Activated CD4-positive, alpha-beta T cell treated with anti-CD3 and anti-CD28 coated beads, Interleukin-2, amount 50 U/mL, for 24 hours (primary cell): ENCODE results near the gene PRR35.

Experiments used
- DNase-seq, 2 donors: peaks; one replicate each; pipeline ENCODE4 v3.0.0-alpha.2; 2020; ENCODE audit warnings: low read depth in 1 of 2, low spot score in 1 of 2

Gene PRR35

DNA sequence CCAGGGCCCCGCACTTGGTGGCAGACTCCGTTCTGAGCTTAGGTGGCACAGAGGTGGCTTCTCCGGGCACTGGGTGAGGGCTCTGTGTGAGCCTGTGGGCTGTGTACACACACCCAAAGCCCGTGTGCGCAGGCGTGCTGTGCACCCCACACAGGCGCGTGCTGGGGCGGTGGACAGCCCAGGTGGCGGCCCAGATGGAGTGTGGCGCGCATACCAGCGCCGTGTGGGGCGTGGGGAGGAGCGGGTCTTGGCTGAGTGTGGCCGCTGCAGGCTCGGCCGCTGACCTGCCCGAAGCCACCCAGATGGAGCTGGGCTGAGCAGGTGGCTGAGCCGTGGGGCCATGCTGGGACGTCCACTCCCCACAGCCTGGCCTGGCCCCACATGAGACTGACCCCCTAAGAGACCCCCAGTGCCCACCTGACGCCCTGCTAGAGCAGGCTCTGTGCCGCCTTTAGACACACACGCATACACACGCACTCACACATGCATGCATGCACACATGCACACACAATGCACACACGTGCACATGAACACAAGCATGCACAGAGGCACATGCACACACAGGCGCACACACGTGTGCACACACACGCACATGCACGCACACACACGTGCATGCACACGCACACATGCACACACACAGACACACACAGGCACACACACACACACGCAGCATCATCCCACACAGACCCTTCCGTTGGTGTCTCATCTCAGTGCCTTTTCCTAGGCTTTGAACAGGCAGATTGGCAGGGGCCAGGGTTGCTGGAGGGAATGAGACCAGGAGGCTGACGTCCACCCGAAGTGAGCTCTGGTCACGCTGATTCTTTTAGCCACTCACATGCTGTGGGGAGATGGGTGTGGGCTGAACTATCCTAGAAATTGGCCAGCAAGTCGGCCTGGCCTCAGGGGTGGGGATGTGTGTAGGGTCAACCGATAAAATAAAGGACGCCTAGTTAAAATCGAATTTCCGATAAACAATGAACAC lies 2.1 kb downstream of the PRR35 start:
- no peak for DNase-seq

DNA sequence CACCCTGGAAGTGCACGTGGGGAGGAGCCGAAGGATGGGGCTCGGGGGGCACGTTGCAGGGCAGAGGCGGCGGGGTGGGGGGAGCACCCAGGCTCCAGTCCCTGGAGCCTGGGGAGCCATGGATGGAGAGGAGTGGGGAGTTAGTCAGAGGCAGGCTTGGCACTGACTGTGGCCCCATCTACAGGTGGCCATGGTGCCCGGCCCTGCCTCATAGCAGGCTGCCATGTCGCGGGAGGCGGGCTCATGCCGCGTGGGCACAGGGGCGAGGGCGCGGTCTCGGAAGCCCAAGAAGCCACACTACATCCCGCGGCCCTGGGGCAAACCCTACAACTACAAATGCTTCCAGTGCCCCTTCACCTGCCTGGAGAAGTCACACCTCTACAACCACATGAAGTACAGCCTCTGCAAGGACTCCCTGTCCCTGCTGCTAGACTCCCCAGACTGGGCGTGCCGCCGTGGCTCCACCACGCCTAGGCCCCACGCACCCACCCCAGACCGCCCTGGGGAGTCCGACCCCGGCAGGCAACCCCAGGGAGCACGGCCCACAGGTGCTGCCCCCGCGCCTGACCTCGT lies 3.0 kb downstream of the PRR35 start:
- no peak for DNase-seq

GRCh38 chr16:564690-565418 lies 4.7 kb downstream of the PRR35 start:
- no peak for DNase-seq

DNA sequence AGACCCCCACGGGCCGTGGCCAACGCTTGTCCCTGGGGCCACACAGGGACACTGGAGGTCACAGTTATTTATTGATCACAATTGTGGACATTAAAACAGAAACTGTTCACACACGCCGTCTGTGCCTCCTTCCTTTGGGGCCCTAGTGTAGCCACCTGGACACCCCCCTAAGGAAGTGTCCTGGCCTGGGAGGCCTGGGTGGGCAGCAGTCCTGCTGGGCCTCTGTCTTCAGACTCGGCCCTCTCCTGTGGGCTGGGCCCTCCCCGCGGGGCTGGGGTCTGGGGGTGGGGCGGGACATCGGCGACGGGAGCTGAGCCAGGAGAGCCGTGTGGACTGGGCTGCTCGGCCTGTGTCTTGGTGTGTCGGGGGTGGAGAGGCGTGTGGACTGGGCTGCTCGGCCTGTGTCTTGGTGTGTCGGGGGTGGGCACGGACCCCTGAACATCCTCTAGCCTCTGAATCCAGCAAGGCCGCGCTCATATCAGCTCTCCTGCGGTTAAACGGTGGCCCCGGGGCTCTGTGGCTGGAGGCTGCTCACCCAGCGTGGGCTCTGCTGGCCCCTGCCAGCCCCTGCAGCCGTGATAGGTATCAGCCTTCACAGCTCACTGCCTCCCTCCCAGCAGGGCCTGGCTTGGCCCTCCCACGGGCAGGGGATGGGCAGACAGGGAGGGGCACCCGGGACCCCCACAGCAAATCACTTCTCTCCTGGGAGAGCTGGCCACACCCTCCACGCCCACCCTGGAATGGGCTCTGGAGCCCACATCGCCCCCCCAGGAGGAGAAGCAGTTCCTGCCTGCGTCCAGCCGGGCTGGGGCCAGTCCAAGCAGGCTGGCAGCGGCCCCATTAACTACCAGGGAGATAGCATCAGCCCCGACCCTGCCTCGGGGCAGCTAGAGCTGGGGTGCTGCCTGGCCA lies 5.5 kb downstream of the PRR35 start:
- DNase-seq, result no peak

DNA sequence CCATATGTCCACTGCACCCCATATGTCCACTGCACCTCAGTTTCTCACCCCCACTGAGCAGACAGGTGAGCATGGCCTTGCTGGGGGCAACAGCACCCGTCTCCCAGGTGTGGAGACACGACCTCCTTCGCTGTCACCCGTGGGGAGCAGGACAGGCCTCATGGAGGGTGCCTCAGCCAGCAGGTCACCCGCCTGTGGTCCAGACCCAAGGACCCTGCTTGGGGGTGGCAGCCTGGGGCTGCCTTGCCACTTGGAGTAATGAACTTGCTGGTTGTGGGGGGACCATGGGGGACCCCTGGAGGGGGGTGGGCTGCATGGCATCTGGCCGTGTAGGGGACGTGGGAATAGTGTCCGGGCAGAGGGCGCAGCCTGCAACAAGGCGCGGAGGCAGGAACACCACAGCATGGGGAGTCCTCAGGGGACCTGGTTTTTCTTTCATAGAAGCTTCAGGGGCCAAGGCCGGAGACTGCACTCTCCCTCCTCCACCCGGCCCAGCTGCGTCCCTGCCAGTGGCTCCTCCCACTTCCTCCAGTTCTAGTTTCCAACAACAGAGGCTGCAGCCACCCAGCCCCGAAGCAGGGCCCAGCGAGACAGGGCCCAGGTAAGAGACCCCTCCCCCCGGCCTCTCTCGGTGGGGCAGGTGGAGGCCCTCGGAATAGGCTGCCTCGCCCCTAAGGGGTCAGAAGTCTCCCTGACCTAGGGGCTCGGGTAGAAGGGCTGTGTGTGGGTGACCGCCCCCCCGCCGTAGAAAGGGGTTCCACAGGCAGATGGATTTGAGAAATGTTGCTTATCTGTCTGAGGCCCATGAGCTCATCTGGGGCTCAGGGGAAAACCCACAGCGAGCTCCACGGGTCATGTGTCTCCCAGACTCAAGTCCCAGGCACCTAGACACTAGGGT lies 6.5 kb downstream of the PRR35 start, which contains the start of gene NHLRC4:
NHLRC4 (plus strand) TSS at position 531 of the 898 bp plus-strand sequence. CDS start 1,043 bp downstream, outside the sequence.
- DNase-seq, result peak in 1 of 2 donors; percentile 35

- no peak for DNase-seq
These were observed 7.4 kb downstream of the PRR35 start for GRCh38 chr16:567373-568256.

DNA sequence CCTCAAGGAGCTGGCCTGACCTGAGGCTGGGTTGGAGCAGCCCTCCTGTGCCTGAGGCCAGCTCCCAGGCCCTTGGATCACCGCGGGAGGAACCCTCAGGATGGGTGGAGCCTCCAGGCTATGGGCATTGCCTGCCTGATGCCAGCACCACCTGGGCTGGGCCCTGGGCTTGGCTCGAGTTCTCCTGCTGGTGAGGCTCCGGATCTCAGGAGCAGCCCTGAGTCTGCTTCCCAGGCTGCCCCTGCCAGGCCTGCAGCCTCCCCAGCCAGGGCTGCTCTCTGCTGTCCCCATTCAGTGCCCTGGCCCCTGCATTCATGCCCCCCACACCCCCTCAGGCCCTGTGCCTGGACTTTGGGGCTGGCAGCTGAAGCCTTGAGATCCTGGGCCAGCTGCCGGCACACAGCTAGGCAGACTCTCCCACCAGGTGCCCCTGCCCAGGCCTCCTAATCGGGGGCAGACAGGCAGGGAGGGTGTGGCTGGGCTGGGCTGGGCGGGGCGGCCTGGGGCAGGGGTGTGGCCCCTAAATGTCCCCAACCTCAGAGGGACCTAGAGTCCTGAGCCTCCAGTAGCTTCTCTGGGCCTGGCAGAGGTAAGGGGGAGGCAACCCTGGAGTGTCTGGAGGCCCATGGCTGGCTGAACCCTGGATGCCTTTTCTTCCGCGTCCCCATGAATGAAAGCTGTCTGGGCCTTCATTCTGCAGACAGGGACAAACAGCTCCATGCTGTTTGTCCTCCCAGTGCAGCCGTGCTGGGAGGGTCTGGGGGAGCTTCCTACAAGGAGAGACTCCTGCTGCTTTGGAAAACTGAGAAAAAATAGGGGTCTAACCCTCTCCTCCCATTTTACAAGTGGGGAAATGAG lies 8.4 kb downstream of the PRR35 start:
- DNase-seq, result no peak

DNA sequence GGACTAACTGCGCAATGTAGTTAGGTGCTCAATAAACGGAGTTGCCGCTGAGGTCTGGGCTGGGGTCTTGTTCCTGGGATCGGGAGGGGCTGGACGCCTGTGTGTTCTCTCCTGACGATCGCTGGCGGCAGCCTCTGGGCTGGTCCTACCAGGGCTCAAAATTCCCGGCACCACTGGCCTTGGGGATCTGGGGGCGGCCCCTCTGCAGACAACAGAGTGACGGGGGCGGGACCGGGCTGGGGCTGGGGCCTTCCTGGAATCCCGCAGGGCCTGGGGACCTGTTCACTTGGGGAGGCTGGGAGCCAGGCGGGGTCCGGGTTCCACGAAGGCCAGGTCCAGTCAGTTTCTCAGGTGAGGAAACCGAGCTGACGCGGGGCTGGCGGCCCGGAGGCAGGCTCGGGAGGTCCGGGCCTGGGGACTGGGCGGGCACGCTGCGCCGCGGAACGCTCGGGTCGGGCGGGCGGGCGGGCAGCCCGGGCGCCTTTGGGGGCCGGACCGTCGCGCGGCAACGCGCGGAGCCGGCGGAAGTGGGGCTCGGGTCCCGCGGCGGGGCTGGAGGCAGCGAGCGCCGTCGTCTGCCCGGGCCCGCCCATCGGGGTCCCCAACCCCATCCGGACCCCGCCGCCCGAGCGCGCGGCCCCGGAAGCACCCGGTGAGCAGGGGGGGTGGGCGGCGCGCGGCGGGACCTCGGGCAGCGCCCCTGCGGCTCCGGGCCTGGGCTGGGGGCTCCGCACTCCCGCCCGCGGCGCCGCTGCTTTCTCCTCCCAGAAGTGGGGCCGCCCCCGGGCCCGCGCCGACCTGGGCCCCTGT lies 9.5 kb downstream of the PRR35 start, which contains the start of gene PIGQ:
PIGQ (plus strand) TSS at position 524 of the 810 bp plus-strand sequence. CDS start 4,107 bp downstream, outside the sequence.
- DNase-seq, result peak; percentile 49 to 52

DNA sequence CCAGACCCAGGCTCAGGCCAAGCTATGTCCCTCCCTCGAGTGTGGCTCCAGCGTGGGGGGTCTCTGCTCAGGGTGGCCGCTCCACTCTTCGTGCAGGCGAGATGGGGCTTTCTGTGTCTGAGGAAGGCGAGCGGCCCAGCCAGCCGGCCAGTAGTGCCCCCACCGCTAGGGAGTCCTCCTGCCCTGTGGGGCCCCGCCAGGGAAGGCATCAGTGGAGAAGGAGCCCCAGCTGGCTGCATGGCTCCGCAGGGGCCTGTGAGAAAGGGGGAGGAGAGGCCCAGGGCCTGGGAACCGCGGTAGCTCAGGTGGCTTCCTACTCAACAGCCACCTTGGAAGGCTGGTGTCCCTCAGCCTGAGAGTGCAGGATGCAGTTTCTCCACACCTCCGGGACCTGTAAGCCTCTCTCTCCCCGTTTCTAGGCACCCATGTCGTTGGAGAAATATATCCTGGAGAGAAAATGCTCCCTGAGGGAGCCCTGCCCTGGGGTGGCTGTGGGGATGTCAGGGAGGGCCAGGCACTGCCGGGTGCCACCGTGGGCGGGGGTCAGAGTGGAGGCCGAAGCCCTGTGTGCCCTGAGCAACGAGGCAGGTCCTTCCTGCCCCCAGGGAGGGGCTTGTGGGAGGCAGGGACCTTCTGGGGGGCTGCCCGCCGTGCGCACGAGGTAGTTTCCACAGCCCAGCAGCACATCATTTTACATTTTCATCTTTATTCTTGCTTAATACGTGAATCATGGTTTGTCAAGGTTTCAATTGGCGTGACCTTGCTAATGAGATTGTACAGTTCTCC lies 12.9 kb downstream of the PRR35 start:
- DNase-seq, result no peak

- no peak for DNase-seq
These were observed 14.0 kb downstream of the PRR35 start for GRCh38 chr16:574021-574760.

DNA sequence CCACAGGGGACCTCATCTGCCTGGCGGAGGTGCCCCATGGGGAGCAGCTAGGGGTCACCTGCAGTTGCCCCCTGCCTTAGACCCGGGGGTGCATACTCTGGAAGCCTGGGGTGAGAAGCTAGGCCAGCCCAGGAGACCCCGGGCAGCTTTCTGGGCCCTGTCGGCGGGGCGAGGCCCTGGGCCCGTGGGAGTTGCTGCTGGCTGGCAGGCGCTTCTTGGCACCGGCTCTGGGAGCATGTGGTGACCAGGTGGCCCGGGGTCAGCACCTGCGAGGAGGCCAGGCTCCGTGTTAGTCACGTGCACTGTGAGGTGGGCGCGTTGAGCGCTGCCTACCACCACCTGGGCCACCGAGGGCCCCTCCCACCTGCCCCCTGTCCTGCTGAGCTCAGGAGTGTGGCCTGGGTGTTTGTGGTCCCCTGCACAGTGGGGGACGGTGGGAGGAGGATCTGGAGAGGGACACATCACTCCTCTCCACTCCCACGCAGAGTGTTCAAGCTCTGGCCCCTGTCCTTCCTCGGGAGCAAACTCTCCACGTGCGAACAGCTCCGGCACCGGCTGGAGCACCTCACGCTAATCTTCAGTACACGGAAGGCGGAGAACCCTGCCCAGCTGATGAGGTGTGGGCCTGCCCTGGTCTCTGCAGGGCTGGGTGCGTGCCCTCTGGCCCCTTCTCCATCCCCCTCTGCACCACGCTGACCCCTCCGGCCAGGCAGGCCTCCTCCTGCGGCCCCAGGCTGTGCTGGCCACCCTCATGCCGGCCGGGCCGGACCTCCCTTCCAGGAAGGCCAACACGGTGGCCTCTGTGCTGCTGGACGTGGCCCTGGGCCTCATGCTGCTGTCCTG lies 15.4 kb downstream of the PRR35 start:
- no peak for DNase-seq

GRCh38 chr16:576197-576822 lies 16.1 kb downstream of the PRR35 start:
- DNase-seq, result no peak

- DNase-seq, result no peak
These were observed 16.6 kb downstream of the PRR35 start for GRCh38 chr16:576823-577201.

DNA sequence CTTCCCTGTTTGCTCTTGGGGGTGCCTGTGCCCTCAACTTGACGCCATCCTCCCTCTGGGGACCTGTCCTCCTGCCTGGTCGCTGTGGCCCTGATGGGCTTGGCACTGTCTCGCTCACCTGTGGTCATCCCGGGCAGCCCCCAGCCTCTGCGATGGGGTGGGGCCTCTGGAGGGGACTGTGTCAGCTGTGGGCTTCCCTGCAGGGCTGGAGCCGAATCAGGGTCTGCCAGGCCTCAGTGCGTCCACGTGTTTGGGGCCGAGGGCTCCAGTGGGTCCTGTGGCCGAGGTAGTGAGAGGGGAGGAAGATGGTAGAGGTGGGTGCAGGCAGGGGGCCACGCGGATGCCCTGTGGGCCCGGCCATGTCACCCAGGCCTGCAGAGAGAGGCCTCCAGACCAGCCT lies 17.6 kb downstream of the PRR35 start:
- DNase-seq, result no peak
